B cell (primary cell): ENCODE results near the gene OR7A17. TPM values are rescaled to one million over a fixed set of nuclear protein-coding genes. Genes with fewer than 3 reads are reported as not detected.
A peak's percentile ranks its signal among the peaks of the same experiment; 100 is the strongest.

Experiments
- ATAC-seq: fragments of 200-7000 bp; cut with Tn5 transposase; one replicate; pipeline ENCODE4 v1.10.0; 2021; ENCODE audit warnings: low read depth, mild to moderate bottlenecking, moderate number of reproducible peaks, moderate library complexity
- CTCF ChIA-PET: fragments of 350-600 bp; sonication (Branson Sonifier 250); formaldehyde crosslinking; loops from one replicate; lab custom pipeline; 2021; ENCODE audit warnings: antibody characterized with exemption, inconsistent platforms; lab: Charles Lee
- POLR2A ChIA-PET: fragments of 350-600 bp; sonication (Branson Sonifier 250); formaldehyde crosslinking; loops from one replicate; lab custom pipeline; 2021; ENCODE audit warnings: antibody characterized with exemption; lab: Charles Lee
- DNase-seq: peaks from one replicate; pipeline ENCODE4 v3.0.0; 2013
- H2AFZ ChIP-seq: 2 replicates; pipeline ENCODE4 v1.6.1; 2012; ENCODE audit warnings: mild to moderate bottlenecking, low read depth, low read length; ENCODE audit not compliant: insufficient read depth, poor library complexity, severe bottlenecking
- H3K27ac ChIP-seq, 2 donors: 1 replicate in 1 of 2; 2 replicates in 1 of 2; pipeline ENCODE4 v1.5.1; 2012 to 2013; ENCODE audit warnings: low read length in 2 of 2, mild to moderate bottlenecking in 2 of 2, moderate library complexity in 1 of 2
- H3K27me3 ChIP-seq, 4 experiments: fragments of 200-600 bp in 1 of 4; sonication (generic) in 1 of 4; replicated peaks in 1 of 4; 1 replicate in 2 of 4; 2 replicates in 2 of 4; pipeline versions ENCODE4 v1.6.1 to v1.7.0; 2013 to 2016; ENCODE audit warnings: low read length in 3 of 4, mild to moderate bottlenecking in 2 of 4, mixed read lengths in 1 of 4, moderate library complexity in 1 of 4; ENCODE audit not compliant: insufficient read depth in 4 of 4, control insufficient read depth in 3 of 4; ENCODE audit errors: control extremely low read depth in 1 of 4
- H3K36me3 ChIP-seq, 2 experiments: replicated peaks in 1 of 2; 1 replicate in 1 of 2; 2 replicates in 1 of 2; pipeline versions ENCODE4 v1.6.1 to v1.7.1; 2013; ENCODE audit warnings: low read length in 1 of 2; ENCODE audit not compliant: insufficient read depth in 2 of 2, control insufficient read depth in 1 of 2; ENCODE audit errors: control extremely low read depth in 1 of 2, extremely low read depth in 1 of 2
- H3K4me1 ChIP-seq, 2 donors: fragments of 200-600 bp in 1 of 2; sonication (generic) in 1 of 2; 1 replicate in 1 of 2; 2 replicates in 1 of 2; pipeline versions ENCODE4 v1.5.1 to v1.6.1; 2013 to 2017; ENCODE audit warnings: low read length in 2 of 2; ENCODE audit not compliant: control insufficient read depth in 2 of 2, insufficient read depth in 2 of 2
- H3K4me2 ChIP-seq: replicated peaks from 2 replicates; pipeline ENCODE3; 2012; ENCODE audit warnings: mild to moderate bottlenecking, low read depth, low read length; ENCODE audit not compliant: poor library complexity, severe bottlenecking
- H3K4me3 ChIP-seq, 5 experiments: fragments of 200-600 bp in 1 of 5; sonication (generic) in 1 of 5; 1 replicate in 3 of 5; 2 replicates in 2 of 5; pipeline versions ENCODE4 v1.5.1 to v1.7.0; 2011 to 2016; ENCODE audit warnings: low read length in 4 of 5, mild to moderate bottlenecking in 4 of 5, low read depth in 2 of 5, control low read depth in 1 of 5, moderate library complexity in 1 of 5; ENCODE audit not compliant: insufficient read depth in 1 of 5; ENCODE audit errors: control extremely low read depth in 1 of 5, extremely low read depth in 1 of 5
- H3K79me2 ChIP-seq: fragments of 200-600 bp; sonication (generic); one replicate; pipeline ENCODE4 v1.6.0; 2016; ENCODE audit warnings: low read length; ENCODE audit not compliant: control insufficient read depth, insufficient read depth
- H3K9ac ChIP-seq: fragments of 200-600 bp; sonication (generic); 2 replicates; pipeline ENCODE4 v1.6.1; 2017; ENCODE audit warnings: mild to moderate bottlenecking, low read length, moderate library complexity
- H3K9me3 ChIP-seq, 3 donors: one replicate each; pipeline versions ENCODE4 v1.6.1 to v1.7.1; 2013; ENCODE audit warnings: low read length in 2 of 3; ENCODE audit not compliant: control insufficient read depth in 2 of 3, insufficient read depth in 1 of 3; ENCODE audit errors: control extremely low read depth in 1 of 3
- H4K20me1 ChIP-seq: 2 replicates; pipeline ENCODE4 v1.6.0; 2012; ENCODE audit warnings: mild to moderate bottlenecking, low read length; ENCODE audit not compliant: insufficient read depth, control insufficient read depth, poor library complexity, severe bottlenecking
- H3K27ac Mint-ChIP-seq: one replicate; pipeline ENCODE4 v1.8.0; 2021; ENCODE audit warnings: mixed read lengths
- H3K27me3 Mint-ChIP-seq: one replicate; pipeline ENCODE4 v1.8.0; 2021; ENCODE audit warnings: mixed read lengths
- H3K4me1 Mint-ChIP-seq: one replicate; pipeline ENCODE4 v1.8.0; 2021; ENCODE audit warnings: mixed read lengths
- H3K4me3 Mint-ChIP-seq: one replicate; pipeline ENCODE4 v1.8.0; 2021; ENCODE audit warnings: mixed read lengths
- H3K9me3 Mint-ChIP-seq: one replicate; pipeline ENCODE4 v1.8.0; 2022; ENCODE audit warnings: mixed read lengths; ENCODE audit not compliant: insufficient read depth
- CTCF ChIP-seq: fragments of 200-600 bp; IDR thresholded peaks from one replicate; pipeline ENCODE4 v1.8.0; 2022; ENCODE audit warnings: antibody characterized with exemption, mild to moderate bottlenecking
- EZH2 ChIP-seq: IDR thresholded peaks from 2 replicates; pipeline ENCODE4 v1.6.1; 2012; ENCODE audit warnings: borderline replicate concordance, low read depth, mild to moderate bottlenecking, moderate library complexity, low read length; ENCODE audit not compliant: insufficient read depth, poor library complexity, severe bottlenecking
- WGBS: methylation state at CpG from one replicate; pipeline ENCODE4 v1.1.5; 2013; ENCODE audit warnings: missing lambda C conversion rate; ENCODE audit not compliant: insufficient coverage; 5-methylcytosine and 5-hydroxymethylcytosine counted together
- intact Hi-C: fragments of 100-400 bp; cut with micrococcal nuclease; formaldehyde crosslinking; loops from one replicate; pipeline ENCODE4 v1.10.0; 2022
- polyA plus RNA-seq: library from polyadenylated mRNA; depleted of rRNA; stranded (reverse); fragments of >200 nt; gene quantifications from 2 replicates; pipeline ENCODE4 v1.2.3, GENCODE V29; 2012
- total RNA-seq, 2 donors: library from RNA; stranded (reverse); fragments of 120-200 nt in 1 of 2; gene quantifications; 1 replicate in 1 of 2; 2 replicates in 1 of 2; pipeline versions ENCODE4 v1.2.3 to v1.2.4, GENCODE V29; 2013 to 2022

The OR7A17 gene
- total and polyA plus RNA-seq, 2 donors (not counting 1 experiment from before 2014, with no cell fraction given): not detected

- no peak for ATAC-seq
- Histone ChIP-seq H3K4me3 (no peak overlapping the region), H3K36me3 (no peaks in the 10 kb centered on the region), H3K27ac (peak overlapping the region in 1 of 2 donors; percentile 78), H3K27me3 (peaks cover 0 to 7% (median 1%) of the 10 kb centered on the region in 4 experiments), H3K79me2 (no peaks in the 10 kb centered on the region), H2AFZ (no peak overlapping the region), H4K20me1 (no peaks in the 10 kb centered on the region), H3K4me1 (peaks cover 17% of the 10 kb centered on the region in 2 donors), H3K9me3 (no peaks in the 10 kb centered on the region), H3K4me2 (no peak overlapping the region), H3K9ac (no peak overlapping the region)
- no peak overlapping the region for H3K4me3 Mint-ChIP-seq
- intact Hi-C loops: loop anchor here (2.0 kb wide), 2 partner anchors 19 to 315 kb away; no protein-coding TSS in a partner anchor
- no peak for DNase-seq
- WGBS: no CpG with 5 or more reads among the region's 3 CpGs
- ChIA-PET CTCF (interaction anchor here (0.6 to 1.6 kb wide), 2 partner anchors 278 to 316 kb away, joined by 3 to 5 read pairs; no protein-coding TSS in a partner anchor), POLR2A (no interaction called here)
- no peak for TF ChIP-seq CTCF
- TF ChIP-seq EZH2: no peak
- H3K9me3 Mint-ChIP-seq: no peaks in the 10 kb centered on the region
- H3K4me1 Mint-ChIP-seq: peaks cover 33% of the 10 kb centered on the region
- peak overlapping the region; percentile 82 for H3K27ac Mint-ChIP-seq
- peaks cover 20% of the 10 kb centered on the region for H3K27me3 Mint-ChIP-seq
These were observed 4.2 kb upstream of the OR7A17 start for GRCh38 chr19:14889994-14890642.

- CTCF ChIA-PET: interaction anchor here (0.9 kb wide), 1 partner anchor 220 kb away, joined by 3 read pairs; no protein-coding TSS in a partner anchor
- Histone ChIP-seq H3K4me1 (no peaks in the 10 kb centered on the region), H3K27ac (no peak overlapping the region), H3K36me3 (no peaks in the 10 kb centered on the region), H4K20me1 (no peaks in the 10 kb centered on the region), H3K9ac (no peak overlapping the region), H3K79me2 (no peaks in the 10 kb centered on the region), H3K4me2 (no peak overlapping the region), H3K4me3 (no peak overlapping the region), H3K27me3 (peaks cover 0 to 6% (median 0%) of the 10 kb centered on the region in 4 experiments), H3K9me3 (no peaks in the 10 kb centered on the region), H2AFZ (no peak overlapping the region)
- Mint-ChIP-seq H3K4me3 (no peak overlapping the region), H3K9me3 (no peaks in the 10 kb centered on the region), H3K27me3 (peaks cover 43% of the 10 kb centered on the region), H3K27ac (no peak overlapping the region), H3K4me1 (no peaks in the 10 kb centered on the region)
- intact Hi-C loops: loop anchor here (2.0 to 5.0 kb wide), 2 partner anchors 17 to 156 kb away; no protein-coding TSS in a partner anchor
- DNase-seq (peak; percentile 62), ATAC-seq (peak; percentile 36)
- WGBS: no CpG with 5 or more reads among the region's 4 CpGs
- TF ChIP-seq EZH2 (no peak), CTCF (peak; percentile 80)
- POLR2A ChIA-PET: no interaction called here
These were observed 14.2 kb downstream of the OR7A17 start for GRCh38 chr19:14871619-14872230.
